ENCODE data around the gene PARM1.

DNA sequence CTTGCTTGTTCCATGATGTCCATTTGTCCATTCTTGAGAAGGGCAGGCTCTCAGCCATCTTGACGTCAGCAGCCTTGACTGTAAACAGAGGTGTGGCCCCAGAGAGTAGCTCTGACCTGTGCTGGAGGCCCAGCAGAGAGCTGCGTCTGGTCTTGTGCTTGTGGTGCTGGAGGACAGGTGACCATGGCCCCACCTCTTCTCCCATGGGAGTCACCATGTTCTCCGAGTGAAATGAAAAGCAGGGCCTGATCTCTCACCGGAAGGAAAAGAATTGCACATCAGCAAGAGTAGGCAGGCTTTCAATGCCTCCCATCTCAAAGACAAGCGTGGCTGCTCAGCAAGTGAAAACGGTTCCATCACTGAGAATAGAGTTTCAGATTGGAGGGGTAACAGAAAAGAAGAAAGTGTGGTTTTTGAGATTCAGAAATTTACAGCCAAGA, 11.5 kb downstream of the PARM1 start:
- no peak for TF ChIP-seq EZH2 (IDR thresholded peaks at IDR 0.05; ENCODE audit: insufficient read depth, poor library complexity, severe bottlenecking)
- TF ChIP-seq EZH2phosphoT487 (IDR thresholded peaks at IDR 0.05; ENCODE audit: insufficient read depth, low read depth), result no peak
